Measurements from ENCODE around the gene SASS6. TPM values are rescaled to one million over a fixed set of nuclear protein-coding genes. Genes with fewer than 3 reads are reported as not detected.
"Not testable (repeated sequence)": the region's sequence is repeated elsewhere in the genome, so short reads cannot be mapped to it uniquely, and the experiment has no call there.

Gene SASS6
- total RNA-seq, 1 experiment from 2014 or later, result 9.0 TPM

- DNase-seq (no peak), ATAC-seq (no peak)
- Histone ChIP-seq H3K4me3 (ENCODE audit: low read length) (no peak overlapping the region), H4K20me1 (ENCODE audit: low read length) (peaks cover under 1% of the 10 kb centered on the region), H3K9me3 (ENCODE audit: low read length) (no peaks in the 10 kb centered on the region), H2AFZ (ENCODE audit: low read length) (no peak overlapping the region), H3K4me2 (ENCODE audit: low read length) (no peak overlapping the region), H3K27ac (ENCODE audit: low read length) (no peak overlapping the region), H3K4me1 (ENCODE audit: insufficient read depth, low read length) (no peaks in the 10 kb centered on the region), H3F3A (ENCODE audit: low read length, unreplicated experiment) (no peaks in the 10 kb centered on the region), H3K79me2 (ENCODE audit: low read length) (peaks cover 61% of the 10 kb centered on the region), H3K9me2 (replicated peaks; ENCODE audit: low read length) (no peaks in the 10 kb centered on the region), H3K9ac (ENCODE audit: low read length) (no peak overlapping the region), H3K27me3 (ENCODE audit: low read length) (no peaks in the 10 kb centered on the region), H3K36me3 (ENCODE audit: low read depth, low read length) (peaks cover 7% of the 10 kb centered on the region)
- ChIA-PET CTCF (no interaction called here), POLR2A (ENCODE audit: unreplicated experiment) (interaction anchor here (0.5 kb wide), 1 partner anchor 1338 kb away, joined by 6 read pairs; no protein-coding TSS in a partner anchor)
- BruUV-seq (replicated peaks), result no TSS peak
- no peak for TF ChIP-seq EZH2phosphoT487 (IDR thresholded peaks at IDR 0.05; ENCODE audit: borderline replicate concordance, low read length)
- TF ChIP-seq EZH2 (IDR thresholded peaks at IDR 0.05; ENCODE audit: low read length, unreplicated experiment), result no peak
- TF ChIP-seq CTCF (conservative IDR thresholded peaks at IDR 0.05; ENCODE audit: low read depth, low read length), result no peak
- intact Hi-C loops (cut with micrococcal nuclease), result no loop called here
Observed at GRCh38 chr1:100051893-100052292, 80.8 kb downstream of the SASS6 start.

- CTCF ChIA-PET, result no interaction called here
- H3K9me2 ChIP-seq (replicated peaks; ENCODE audit: low read length), result no peaks in the 10 kb centered on the region
- no peak overlapping the region for H2AFZ ChIP-seq (ENCODE audit: low read length)
- H4K20me1 ChIP-seq (ENCODE audit: low read length), result peaks cover 5% of the 10 kb centered on the region
- H3F3A ChIP-seq (ENCODE audit: low read length, unreplicated experiment), result no peaks in the 10 kb centered on the region
- no peak for DNase-seq
- no peak overlapping the region for H3K4me3 ChIP-seq (ENCODE audit: low read length)
- TF ChIP-seq EZH2phosphoT487 (IDR thresholded peaks at IDR 0.05; ENCODE audit: borderline replicate concordance, low read length) (no peak), CTCF (conservative IDR thresholded peaks at IDR 0.05; ENCODE audit: low read depth, low read length) (no peak), EZH2 (IDR thresholded peaks at IDR 0.05; ENCODE audit: low read length, unreplicated experiment) (no peak)
- intact Hi-C loops (cut with micrococcal nuclease), result no loop called here
- no peak overlapping the region for H3K4me2 ChIP-seq (ENCODE audit: low read length)
- H3K9me3 ChIP-seq (ENCODE audit: low read length), result no peaks in the 10 kb centered on the region
- H3K36me3 ChIP-seq (ENCODE audit: low read depth, low read length), result peaks cover 7% of the 10 kb centered on the region
- peaks cover 66% of the 10 kb centered on the region for H3K79me2 ChIP-seq (ENCODE audit: low read length)
- no peaks in the 10 kb centered on the region for H3K4me1 ChIP-seq (ENCODE audit: insufficient read depth, low read length)
- POLR2A ChIA-PET (ENCODE audit: unreplicated experiment), result no interaction called here
- ATAC-seq, result no peak
- H3K9ac ChIP-seq (ENCODE audit: low read length), result no peak overlapping the region
- H3K27me3 ChIP-seq (ENCODE audit: low read length), result no peaks in the 10 kb centered on the region
- BruUV-seq (replicated peaks), result no TSS peak
- H3K27ac ChIP-seq (ENCODE audit: low read length), result no peak overlapping the region
Observed at GRCh38 chr1:100051401-100051800, 81.3 kb downstream of the SASS6 start.

- no peak overlapping the region for H3K9ac ChIP-seq (ENCODE audit: low read length)
- H3K27ac ChIP-seq (ENCODE audit: low read length), result no peak overlapping the region
- peaks cover 10% of the 10 kb centered on the region for H3K36me3 ChIP-seq (ENCODE audit: low read depth, low read length)
- H3K4me1 ChIP-seq (ENCODE audit: insufficient read depth, low read length), result no peaks in the 10 kb centered on the region
- no peak overlapping the region for H3K4me2 ChIP-seq (ENCODE audit: low read length)
- no peaks in the 10 kb centered on the region for H3F3A ChIP-seq (ENCODE audit: low read length, unreplicated experiment)
- intact Hi-C loops (cut with micrococcal nuclease), result no loop called here
- no TSS peak for BruUV-seq (replicated peaks)
- no peaks in the 10 kb centered on the region for H3K27me3 ChIP-seq (ENCODE audit: low read length)
- H4K20me1 ChIP-seq (ENCODE audit: low read length), result peaks cover 5% of the 10 kb centered on the region
- TF ChIP-seq CTCF (conservative IDR thresholded peaks at IDR 0.05; ENCODE audit: low read depth, low read length) (no peak), EZH2 (IDR thresholded peaks at IDR 0.05; ENCODE audit: low read length, unreplicated experiment) (no peak), EZH2phosphoT487 (IDR thresholded peaks at IDR 0.05; ENCODE audit: borderline replicate concordance, low read length) (no peak)
- H3K9me2 ChIP-seq (replicated peaks; ENCODE audit: low read length), result no peaks in the 10 kb centered on the region
- ChIA-PET POLR2A (ENCODE audit: unreplicated experiment) (no interaction called here), CTCF (no interaction called here)
- no peaks in the 10 kb centered on the region for H3K9me3 ChIP-seq (ENCODE audit: low read length)
- ATAC-seq, result no peak
- H3K79me2 ChIP-seq (ENCODE audit: low read length), result peaks cover 79% of the 10 kb centered on the region
- no peak overlapping the region for H3K4me3 ChIP-seq (ENCODE audit: low read length)
- H2AFZ ChIP-seq (ENCODE audit: low read length), result no peak overlapping the region
- DNase-seq, result no peak
Observed at GRCh38 chr1:100050139-100050538, 82.6 kb downstream of the SASS6 start.

GRCh38 chr1:100047235-100047708, 85.5 kb downstream of the SASS6 start:
- Histone ChIP-seq H3K36me3 (ENCODE audit: low read depth, low read length) (peaks cover 25% of the 10 kb centered on the region), H3K79me2 (ENCODE audit: low read length) (peaks cover 94% of the 10 kb centered on the region), H4K20me1 (ENCODE audit: low read length) (peaks cover 15% of the 10 kb centered on the region)
- ATAC-seq; H3K9me2 ChIP-seq (replicated peaks; ENCODE audit: low read length); H3K4me2 ChIP-seq (ENCODE audit: low read length); CTCF ChIA-PET; H3K9me3 ChIP-seq (ENCODE audit: low read length); H3F3A ChIP-seq (ENCODE audit: low read length, unreplicated experiment); POLR2A ChIA-PET (ENCODE audit: unreplicated experiment); H3K27ac ChIP-seq (ENCODE audit: low read length); H2AFZ ChIP-seq (ENCODE audit: low read length); H3K4me3 ChIP-seq (ENCODE audit: low read length); H3K27me3 ChIP-seq (ENCODE audit: low read length); DNase-seq; BruUV-seq (replicated peaks); H3K9ac ChIP-seq (ENCODE audit: low read length); H3K4me1 ChIP-seq (ENCODE audit: insufficient read depth, low read length); intact Hi-C loops (cut with micrococcal nuclease): not testable (repeated sequence)
